ENCODE results near the gene PHAF1.

PHAF1 gene

DNA sequence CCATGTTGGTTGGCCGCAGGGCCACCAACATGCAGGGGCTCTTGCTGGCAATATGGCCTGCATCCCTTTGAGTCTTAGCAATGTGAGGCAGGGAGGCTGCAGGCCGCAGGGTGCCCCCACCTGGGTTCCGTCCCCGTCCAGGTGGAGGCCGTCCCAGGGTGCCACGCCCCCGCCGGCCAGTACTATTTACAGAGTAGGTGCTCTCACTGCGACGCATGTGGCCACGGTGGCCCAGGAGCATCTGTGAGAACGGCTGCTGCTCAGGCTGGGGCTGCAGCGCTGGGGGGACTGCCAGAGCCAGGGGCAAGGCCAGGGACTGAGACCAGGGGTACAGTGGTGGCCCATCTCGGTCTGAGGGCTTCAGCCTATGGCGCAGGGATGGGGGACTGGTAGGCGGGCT lies 70.4 kb downstream of the PHAF1 start:
- DNase-seq (ENCODE audit: low read depth), result no peak

DNA sequence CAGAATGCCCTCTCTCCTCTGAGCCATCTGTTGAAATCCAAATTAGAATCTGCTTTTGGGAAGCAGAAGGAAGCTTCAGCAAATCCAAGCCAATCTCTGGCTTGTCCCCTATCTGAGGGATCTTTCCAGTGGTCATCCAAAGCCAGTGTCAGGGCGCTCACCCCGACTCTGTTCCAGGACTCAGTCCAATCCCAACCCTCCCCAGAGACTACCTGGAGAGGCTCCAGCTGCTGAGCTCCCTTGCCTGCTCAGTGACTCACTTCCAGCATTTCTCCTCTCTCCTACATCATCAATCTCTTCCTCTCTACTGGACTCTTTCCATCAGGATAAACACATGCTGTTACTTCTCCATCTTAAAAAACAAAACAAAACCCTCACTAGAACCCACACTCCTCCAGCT lies 71.6 kb downstream of the PHAF1 start:
- DNase-seq (ENCODE audit: low read depth), result no peak

DNA sequence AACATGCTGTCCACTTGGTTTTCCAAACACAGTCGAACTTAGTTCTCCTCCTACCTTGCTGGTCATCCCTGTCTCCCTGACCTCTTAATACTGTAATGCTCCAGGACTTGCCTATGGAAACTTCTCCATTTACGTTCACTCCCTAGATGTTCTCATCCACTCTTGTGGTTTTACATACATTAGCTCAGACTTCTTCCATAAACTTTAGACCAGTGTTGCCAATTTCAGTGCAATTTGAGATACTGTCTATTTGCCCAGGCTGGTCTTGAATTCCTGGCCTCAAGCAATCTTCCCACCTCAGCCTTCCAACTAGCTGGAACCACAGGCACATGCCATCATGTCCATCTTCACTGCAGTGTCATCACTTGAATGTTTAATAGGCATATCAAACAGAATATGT lies 72.5 kb downstream of the PHAF1 start:
- no peak for DNase-seq (ENCODE audit: low read depth)

DNA sequence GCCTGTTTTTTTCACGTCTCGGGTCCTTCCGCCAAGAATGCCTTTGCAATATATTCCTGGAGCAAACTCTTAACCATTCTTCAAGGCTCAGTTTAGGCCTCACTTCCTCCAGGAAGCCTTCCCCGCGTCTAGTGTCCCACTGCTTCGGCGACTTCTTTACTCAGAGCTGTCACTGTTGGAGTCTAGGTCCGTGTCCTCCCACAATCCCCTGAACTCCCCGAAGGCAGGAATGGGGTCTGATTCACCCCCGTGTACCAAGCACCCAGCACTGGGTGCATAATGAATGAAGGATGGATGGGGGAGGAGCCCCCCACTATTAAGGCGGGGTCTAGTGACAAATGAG lies 73.5 kb downstream of the PHAF1 start:
- DNase-seq (ENCODE audit: low read depth), result no peak

DNA sequence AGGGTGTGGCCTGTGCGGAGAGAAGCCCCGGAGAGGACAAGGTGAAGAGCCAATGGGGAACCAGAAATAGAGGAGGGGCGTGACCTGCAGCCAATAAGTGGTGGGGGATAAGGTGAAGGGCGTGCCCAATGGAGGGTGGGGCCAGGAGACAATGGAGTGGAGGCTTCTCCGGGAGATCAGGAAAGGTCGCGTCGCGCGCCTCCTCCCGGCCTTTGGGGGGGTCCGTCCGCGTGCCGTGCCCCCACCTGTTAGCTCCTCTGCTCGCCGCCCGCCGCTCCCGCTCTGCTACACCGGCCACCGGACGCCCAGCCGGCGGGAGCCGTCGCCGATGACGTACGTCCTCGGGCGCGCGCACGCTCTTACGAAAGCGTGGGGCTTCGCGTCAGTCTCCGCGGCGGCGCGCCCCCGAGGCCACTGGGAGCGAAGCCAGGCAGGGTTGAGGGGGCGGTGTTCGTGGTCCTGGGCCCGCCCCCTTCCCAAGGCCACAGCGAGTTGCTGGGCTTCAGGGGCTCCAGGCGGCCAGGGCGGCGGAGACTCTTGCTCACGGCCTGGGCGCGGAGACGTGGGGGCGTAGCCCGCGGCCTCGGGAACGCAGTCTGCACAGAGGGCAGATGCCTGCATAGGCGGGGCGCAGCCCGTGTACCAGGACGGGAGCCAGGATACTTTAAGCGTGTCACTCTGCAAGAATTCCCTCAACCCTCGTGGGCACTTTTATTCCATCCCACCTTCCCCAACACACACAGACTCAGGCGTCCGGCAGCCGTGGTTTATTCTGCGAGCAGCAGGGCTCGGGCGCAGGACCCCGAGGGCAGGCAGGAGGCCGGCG lies 74.1 kb downstream of the PHAF1 start, which contains the start of gene MATCAP1:
TSS of gene MATCAP1 (minus strand) at position 337 of the 826 bp plus-strand sequence. CDS start 3,353 bp downstream, outside the sequence.
- DNase-seq (ENCODE audit: low read depth), result peak; percentile 81

DNA sequence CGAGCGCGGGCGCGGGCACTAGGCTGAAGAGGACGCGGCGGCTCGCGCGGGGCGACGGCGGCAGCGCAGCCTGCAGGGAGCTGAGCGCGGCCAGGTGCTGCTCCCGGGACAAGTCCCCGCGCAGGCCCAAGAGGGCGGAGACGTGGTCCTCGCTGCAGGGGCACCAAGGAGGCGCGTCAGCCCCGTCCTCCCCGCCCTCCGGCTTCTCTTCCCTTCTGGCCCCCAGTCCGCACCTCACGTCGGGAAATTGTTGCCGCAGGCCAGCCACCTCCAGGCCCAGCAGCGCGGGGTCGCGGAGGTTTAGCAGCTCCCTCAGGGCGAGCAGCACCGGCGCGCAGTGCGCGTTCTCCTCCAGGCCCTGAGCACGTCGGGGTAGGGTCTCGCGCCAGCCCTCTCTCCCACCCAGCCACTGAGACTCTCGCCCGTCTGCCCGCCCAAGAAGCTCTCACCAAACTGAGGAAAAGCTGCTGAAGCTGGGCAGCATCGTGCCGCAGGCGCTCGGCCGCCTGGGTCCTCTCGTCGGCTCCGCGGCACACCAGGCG lies 74.8 kb downstream of the PHAF1 start:
- DNase-seq (ENCODE audit: low read depth), result no peak

DNA sequence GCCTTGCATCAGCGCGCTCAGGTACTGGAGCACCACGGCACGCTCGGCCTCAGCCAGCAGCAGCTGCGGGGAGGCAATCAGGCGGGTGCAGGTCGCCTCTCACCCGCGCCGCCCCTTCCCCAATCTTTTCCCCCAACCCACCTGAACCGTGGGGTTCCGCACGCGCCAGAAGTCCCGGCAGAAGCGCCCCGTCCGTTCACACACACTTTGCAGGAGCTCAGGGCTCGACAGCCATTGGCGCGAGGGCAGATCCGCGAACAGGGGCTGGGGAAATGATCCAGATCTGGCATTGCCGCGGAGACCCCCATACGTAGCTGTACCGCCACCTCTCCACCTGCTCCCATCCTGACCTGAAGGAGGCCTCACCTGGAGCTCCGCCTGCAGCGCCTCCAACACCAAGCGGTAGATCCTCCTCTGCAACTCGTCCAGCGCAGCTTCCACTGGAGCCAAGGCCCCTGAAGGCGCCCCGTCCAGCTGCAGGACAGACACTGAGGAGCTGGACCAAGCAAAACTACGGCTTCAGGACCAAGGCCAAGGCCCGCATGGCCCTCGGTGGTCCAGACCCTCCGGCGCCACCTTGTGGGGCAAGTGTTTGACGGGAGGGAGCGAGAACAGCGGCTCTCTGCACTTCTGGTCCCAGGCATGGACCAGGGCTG lies 75.4 kb downstream of the PHAF1 start:
- peak; percentile 82 for DNase-seq (ENCODE audit: low read depth)

DNA sequence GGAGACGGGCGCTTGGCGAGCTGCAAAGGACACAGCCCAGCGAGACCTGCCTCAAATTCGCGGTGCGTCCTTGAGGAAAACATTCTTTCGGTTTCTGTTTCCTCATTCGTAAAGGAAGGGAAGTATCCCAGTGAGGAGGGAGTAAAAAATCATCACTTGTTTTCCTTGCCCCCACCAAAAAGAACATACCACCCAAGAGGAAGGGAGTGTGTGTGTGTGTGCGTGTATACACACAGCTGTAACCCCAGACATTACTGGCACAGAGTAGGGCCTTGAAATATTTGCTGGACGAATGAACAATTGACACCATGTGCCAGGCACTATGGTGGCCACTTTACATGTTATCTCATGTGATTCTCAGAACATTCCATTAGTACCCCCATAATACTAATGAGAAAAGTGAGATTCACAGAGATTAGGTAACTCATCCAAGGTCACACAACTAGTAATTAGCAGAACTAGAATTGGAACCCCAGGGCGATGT lies 76.0 kb downstream of the PHAF1 start:
- no peak for DNase-seq (ENCODE audit: low read depth)

DNA sequence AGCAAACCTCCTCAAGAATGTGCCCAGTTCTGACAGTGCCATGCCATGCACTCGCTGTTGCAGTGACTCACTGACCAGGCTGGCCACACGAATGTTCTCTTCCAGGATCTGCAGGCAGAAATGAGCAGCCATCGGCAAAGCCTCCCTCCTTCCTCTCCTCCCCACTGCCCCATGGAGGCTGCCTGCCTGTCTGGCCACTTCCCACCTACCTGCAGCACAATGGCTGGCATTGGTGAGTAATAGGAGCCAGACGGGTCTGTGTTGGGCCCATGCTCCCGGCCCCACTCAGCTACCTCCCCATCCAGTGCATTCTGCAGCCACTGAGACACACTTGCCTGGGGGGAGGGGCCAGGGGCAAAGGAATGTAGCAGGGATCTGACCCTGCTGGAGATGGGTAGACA lies 76.8 kb downstream of the PHAF1 start:
- no peak for DNase-seq (ENCODE audit: low read depth)

DNA sequence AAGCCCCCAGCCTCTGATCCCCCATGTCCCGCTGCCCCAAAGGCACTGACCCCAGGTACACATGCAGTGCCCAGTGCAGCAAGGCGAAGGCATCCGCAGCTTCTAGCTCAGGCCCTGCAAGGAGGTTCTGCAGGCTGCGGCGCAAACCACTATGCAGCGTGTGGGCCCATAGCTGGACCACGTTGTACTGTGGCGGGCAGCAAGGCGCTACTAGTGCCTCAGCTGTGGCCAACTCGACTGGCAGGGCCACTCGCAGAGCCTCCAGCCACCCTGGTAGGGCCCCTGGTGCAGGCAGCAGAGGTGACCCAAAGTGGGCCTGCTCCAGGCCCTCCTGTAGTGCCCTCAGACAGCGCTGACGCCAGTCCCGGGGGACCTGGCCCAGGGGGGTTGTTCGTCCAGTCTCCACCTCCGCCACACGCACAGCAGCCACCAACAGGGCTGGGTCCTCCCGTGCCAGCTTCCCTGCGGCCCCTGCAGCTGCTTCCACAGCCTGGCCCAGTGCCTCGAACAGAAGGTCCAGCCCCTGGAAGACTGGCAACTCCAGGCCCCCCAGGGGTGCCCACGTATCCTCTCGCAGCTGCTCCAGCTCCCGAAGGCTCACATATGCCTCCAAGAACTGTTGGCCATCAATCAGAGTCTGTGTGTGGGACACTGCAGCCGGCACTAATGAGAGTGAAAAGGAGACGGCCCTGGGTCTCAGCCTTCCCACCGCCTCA lies 77.6 kb downstream of the PHAF1 start:
- DNase-seq (ENCODE audit: low read depth), result no peak

DNA sequence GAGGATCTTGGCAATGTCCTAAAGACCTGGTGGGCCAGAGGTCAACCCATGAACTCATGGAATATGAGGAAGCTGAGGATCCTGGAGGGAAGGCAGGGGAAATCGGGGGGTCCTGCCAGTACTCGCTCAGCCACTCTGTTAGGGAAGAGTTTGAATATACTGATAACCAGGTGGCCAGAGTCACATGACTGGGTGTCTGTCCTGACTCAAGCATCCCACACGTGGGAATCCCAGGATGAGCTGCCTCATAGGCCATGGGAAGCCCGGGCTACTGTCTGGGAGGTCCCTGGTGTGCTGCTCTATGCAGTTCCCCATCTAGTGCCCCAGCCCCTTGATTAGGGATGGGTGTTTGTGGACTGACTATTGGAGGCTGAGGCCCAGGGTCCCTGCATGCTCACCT lies 78.6 kb downstream of the PHAF1 start:
- DNase-seq (ENCODE audit: low read depth), result no peak

DNA sequence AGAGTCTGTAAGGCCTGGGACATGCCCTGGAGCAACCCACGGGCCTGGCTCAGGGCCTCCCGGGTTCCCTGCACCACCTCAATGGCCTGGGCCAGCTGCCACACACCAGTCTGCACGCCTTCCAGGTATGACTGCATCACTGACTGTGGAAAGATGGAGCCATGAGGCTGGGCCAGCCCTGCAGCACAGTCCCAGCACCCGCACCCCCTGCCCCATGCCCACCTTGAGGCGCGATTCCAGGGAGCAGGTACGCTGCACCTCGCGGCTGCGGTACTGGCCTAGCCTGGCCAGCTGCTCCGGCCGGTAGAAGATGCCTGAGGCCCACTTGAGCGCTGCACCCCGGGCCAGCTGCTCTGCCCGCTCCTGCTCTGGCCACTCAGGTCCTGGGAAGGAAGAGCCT lies 79.1 kb downstream of the PHAF1 start:
- DNase-seq (ENCODE audit: low read depth), result no peak

DNA sequence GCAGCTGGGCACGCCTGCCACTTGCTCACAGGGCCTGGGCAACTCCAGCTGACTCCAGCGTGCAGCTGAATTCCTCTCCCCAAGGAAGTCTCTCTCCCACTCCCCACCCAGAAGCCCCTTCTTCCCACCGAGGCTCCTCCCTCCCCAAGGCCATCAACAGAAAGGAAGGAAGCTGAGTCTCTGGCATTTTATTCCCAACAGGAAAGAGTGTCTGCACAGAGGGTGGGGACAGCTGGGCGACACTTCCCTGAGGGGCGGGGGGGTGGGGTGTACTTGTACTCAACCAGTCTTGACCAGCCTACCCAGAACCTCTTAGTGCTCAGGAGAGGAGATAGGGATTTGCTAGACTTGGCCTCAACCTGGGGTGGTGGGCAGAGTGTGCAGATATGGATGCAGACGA lies 80.3 kb downstream of the PHAF1 start, which contains the start of gene EXOC3L1:
TSS of gene EXOC3L1 (minus strand) at position 96 of the 400 bp plus-strand sequence. CDS start 460 bp downstream, outside the sequence.
- DNase-seq (ENCODE audit: low read depth), result no peak

DNA sequence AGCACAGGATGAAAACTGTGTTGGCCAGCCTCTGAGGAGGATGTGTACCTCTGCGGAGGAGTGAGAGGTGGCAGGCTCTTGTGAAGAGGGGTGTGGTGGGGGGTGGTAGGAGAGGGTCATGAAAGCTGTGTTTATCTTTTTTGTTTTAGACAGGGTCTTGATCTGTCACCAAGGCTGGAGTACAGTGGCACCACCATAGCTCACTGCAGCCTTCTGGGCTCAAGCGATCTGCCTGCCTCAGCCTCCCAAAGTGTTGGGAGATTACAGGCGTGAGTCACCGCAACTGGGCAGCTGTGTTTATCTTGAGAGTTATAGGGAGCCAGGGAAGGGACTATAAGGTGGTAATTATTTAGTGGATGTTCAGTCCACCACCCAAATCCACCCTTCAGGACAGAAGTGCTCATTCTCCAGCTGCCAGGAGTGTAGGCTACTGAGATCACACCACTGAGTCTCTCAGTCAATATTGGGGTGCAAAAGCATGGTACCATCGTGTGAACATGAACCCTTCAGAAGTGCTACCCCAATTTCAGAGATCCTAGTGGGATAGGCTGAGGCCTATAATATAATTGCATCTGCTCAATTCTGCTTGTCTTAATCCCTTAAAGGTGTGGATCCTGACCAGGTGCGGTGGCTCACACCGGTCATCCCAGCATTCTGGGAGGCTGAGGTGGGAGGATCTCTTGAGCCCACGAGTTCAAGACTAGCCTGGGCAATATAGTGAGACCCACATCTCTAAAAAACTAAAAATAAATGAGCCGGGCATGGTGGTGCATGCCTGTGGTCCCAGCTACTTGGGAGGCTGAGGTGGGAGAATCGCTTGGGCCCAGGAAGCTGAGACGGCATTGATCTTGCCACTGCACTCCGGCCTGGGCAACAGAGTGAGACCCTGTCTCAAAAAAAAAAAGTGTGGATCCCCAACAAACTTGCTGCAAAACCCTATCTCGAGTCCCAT lies 81.0 kb downstream of the PHAF1 start:
- DNase-seq (ENCODE audit: low read depth), result no peak

DNA sequence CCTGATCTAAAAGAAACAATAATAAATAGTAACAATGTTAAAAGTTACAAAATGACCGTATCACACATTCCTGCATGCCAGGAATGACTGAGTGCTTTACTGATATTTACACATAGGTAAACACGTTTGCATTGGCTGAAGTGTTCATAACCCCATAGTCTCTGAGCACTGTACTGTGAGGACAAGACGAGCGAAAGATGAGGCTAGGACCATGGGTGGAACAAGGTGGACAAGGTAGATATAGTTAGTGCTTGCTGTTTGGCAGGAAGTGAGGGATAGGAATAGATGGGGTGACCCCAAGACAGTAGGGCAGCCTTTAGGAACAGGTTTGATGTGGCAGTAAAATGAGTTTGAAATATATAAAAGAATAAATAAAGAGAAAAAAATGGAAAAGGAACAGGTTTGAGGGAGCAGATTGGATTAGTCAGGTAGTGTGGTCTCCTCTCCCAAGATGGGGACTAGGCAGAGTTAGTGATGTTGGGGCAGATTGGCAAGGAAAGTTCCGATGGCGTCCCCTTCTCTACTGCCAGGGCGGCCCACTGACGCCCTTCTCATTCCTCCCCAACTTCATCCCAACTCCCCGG lies 81.8 kb downstream of the PHAF1 start:
- no peak for DNase-seq (ENCODE audit: low read depth)

DNA sequence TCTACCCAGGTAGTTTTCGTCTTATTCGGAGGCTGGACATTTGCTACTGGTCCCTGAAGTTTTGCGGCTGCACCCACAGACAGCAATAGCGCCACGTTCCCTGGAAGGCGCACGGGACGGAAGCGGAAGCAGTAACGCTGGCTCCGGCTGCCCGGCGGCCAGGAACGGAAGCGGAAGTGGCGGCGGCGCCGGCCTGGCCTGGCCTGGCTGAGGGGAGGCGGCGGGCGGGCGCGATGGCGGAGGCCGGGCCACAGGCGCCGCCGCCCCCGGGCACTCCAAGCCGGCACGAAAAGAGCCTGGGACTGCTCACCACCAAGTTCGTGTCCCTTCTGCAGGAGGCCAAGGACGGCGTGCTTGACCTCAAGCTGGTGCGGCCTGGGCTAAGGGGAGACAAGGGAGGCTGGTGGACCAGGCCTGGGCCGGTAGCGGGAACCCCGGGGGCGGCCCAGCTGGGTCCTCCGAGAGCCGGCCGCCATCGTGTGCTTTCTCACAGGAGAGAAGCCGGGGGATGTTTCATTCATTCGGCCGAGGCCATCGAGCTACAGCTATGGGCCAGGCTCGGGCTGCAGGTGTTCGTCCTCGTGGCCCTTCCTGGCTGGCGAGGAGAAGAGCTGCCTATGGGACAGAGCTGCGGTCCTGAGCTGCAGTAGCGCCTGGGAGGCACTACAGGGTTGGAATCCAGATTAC lies 82.4 kb downstream of the PHAF1 start, which contains the start of gene E2F4:
TSS of gene E2F4 (plus strand) at position 161 of the 687 bp plus-strand sequence. CDS start at position 234, 73 bp downstream.
- DNase-seq (ENCODE audit: low read depth), result peak; percentile 79

DNA sequence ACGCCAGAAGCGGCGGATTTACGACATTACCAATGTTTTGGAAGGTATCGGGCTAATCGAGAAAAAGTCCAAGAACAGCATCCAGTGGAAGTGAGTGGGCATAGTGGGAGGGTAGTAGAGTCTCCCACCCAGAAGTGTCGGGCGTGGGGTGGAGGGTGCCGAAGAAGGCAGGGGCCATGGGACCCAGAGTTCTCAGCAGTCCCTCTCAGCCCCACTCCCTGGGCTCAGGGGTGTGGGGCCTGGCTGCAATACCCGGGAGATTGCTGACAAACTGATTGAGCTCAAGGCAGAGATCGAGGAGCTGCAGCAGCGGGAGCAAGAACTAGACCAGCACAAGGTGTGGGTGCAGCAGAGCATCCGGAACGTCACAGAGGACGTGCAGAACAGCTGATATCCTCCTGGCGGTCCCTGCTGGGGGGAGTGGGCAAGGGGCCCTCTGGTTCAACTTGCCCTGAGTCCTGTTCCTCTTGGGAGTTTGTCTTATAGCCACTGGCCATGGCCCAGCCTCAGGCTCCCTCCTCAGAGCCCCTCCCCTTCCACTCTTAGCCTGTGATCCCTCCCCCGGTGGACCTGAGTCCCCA lies 83.1 kb downstream of the PHAF1 start:
- no peak for DNase-seq (ENCODE audit: low read depth)

DNA sequence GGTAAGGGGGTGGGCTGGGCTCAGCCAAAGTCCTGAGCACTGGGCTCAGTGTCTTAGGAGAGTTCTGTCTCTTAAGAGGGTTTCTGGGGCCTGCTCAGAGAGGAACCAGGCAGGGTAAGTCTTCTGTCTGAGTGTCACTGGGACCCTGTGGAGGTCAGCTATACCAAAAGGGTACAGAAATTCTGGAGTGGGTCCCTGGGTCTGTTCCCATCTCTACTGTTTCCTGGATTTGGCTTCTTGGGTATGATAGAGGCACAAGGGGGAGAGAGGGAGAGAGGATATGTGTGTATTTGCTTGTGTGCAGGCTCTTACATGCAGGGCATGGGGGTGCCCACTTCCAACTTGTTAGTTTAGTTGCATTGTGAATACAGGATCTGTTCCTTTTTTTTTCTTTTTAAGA lies 83.8 kb downstream of the PHAF1 start:
- DNase-seq (ENCODE audit: low read depth), result no peak

DNA sequence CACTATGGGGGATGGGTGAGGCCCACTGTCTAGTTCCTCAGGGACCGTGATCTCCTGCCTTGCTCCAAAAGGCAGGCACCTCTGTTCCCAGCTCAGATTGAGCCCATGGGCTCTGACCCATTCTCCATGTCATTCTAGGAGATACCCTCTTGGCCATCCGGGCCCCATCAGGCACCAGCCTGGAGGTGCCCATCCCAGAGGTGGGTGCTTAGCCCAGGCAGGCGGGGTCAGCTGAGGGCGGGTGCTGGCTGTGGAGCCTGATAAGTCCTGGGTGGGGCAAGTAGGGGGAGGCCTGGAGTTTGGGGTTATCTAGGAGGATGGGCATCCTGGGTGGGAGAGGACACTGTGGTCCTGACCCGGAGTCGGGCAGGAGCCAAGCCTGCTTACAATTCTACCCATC lies 84.5 kb downstream of the PHAF1 start:
- DNase-seq (ENCODE audit: low read depth), result no peak

DNA sequence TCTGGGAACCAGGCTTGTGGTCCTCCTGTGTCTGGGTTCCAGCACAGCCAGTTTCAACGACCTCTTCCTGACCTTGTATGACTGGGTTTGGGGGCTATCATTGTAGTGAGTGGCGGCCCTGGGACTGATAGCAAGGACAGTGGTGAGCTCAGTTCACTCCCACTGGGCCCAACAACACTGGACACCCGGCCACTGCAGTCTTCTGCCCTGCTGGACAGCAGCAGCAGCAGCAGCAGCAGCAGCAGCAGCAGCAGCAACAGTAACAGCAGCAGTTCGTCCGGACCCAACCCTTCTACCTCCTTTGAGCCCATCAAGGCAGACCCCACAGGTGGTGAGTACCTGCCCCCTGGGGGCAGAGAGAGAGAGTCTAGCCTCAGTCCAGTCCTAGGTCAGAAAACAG lies 85.9 kb downstream of the PHAF1 start:
- DNase-seq (ENCODE audit: low read depth), result no peak

All from stimulated activated CD8-positive, alpha-beta memory T cell treated with anti-CD3 and anti-CD28 coated beads, Interleukin-7, amount 100 ng/mL, for 24 hours (primary cell).